ENCODE data around the gene SLIT1.

SLIT1 gene

GRCh38 chr10:97022616-97023015 is 163.1 kb downstream of the SLIT1 start:
- DNase-seq (ENCODE audit: low spot score): no peak

GRCh38 chr10:97020452-97021400 is 165.0 kb downstream of the SLIT1 start:
- no peak for DNase-seq (ENCODE audit: low spot score)

GRCh38 chr10:97019213-97019844 is 166.4 kb downstream of the SLIT1 start:
- no peak for DNase-seq (ENCODE audit: low spot score)

GRCh38 chr10:97018251-97019212 is 167.2 kb downstream of the SLIT1 start:
- DNase-seq (ENCODE audit: low spot score): no peak

GRCh38 chr10:97017474-97017903 is 168.3 kb downstream of the SLIT1 start:
- DNase-seq (ENCODE audit: low spot score): no peak

- no peak for DNase-seq (ENCODE audit: low spot score)
These were observed 168.9 kb downstream of the SLIT1 start for GRCh38 chr10:97016728-97017473.

GRCh38 chr10:97015240-97015639 is 170.5 kb downstream of the SLIT1 start:
- DNase-seq (ENCODE audit: low spot score): no peak

GRCh38 chr10:97013983-97014382 is 171.8 kb downstream of the SLIT1 start:
- no peak for DNase-seq (ENCODE audit: low spot score)

- no peak for DNase-seq (ENCODE audit: low spot score)
These were observed 172.2 kb downstream of the SLIT1 start for GRCh38 chr10:97013568-97013967.

GRCh38 chr10:97012470-97012869 is 173.3 kb downstream of the SLIT1 start:
- DNase-seq (ENCODE audit: low spot score): no peak

GRCh38 chr10:97011397-97011796 is 174.4 kb downstream of the SLIT1 start:
- DNase-seq (ENCODE audit: low spot score): no peak

- DNase-seq (ENCODE audit: low spot score): no peak
These were observed 175.0 kb downstream of the SLIT1 start for GRCh38 chr10:97010695-97011206.

GRCh38 chr10:97007417-97007816 is 178.3 kb downstream of the SLIT1 start:
- no peak for DNase-seq (ENCODE audit: low spot score)

- no peak for DNase-seq (ENCODE audit: low spot score)
These were observed 179.4 kb downstream of the SLIT1 start for GRCh38 chr10:97006364-97006763.

GRCh38 chr10:97005349-97005748 is 180.4 kb downstream of the SLIT1 start:
- no peak for DNase-seq (ENCODE audit: low spot score)

GRCh38 chr10:97004591-97004990 is 181.2 kb downstream of the SLIT1 start:
- DNase-seq (ENCODE audit: low spot score): no peak

- no peak for DNase-seq (ENCODE audit: low spot score)
These were observed 182.0 kb downstream of the SLIT1 start for GRCh38 chr10:97003804-97004201.

- no peak for DNase-seq (ENCODE audit: low spot score)
These were observed 182.5 kb downstream of the SLIT1 start for GRCh38 chr10:97003151-97003803.

- DNase-seq (ENCODE audit: low spot score): no peak
These were observed 183.1 kb downstream of the SLIT1 start for GRCh38 chr10:97002670-97003069.

- no peak for DNase-seq (ENCODE audit: low spot score)
These were observed 184.4 kb downstream of the SLIT1 start for GRCh38 chr10:97001183-97001991.
